ENCODE data around the gene ABR.
A peak's percentile ranks its signal among the peaks of the same experiment; 100 is the strongest.

The ABR gene

GRCh38 chr17:1011760-1012735 lies 167.7 kb downstream of the ABR start:
- DNase-seq, result no peak

GRCh38 chr17:1011138-1011537 lies 168.6 kb downstream of the ABR start:
- no peak for DNase-seq

GRCh38 chr17:1010586-1010985 lies 169.2 kb downstream of the ABR start:
- DNase-seq, result no peak

- DNase-seq, result no peak
Measured at GRCh38 chr17:1010086-1010450, 169.7 kb downstream of the ABR start.

- no peak for DNase-seq
Measured at GRCh38 chr17:1009229-1010085, 170.3 kb downstream of the ABR start.

DNA sequence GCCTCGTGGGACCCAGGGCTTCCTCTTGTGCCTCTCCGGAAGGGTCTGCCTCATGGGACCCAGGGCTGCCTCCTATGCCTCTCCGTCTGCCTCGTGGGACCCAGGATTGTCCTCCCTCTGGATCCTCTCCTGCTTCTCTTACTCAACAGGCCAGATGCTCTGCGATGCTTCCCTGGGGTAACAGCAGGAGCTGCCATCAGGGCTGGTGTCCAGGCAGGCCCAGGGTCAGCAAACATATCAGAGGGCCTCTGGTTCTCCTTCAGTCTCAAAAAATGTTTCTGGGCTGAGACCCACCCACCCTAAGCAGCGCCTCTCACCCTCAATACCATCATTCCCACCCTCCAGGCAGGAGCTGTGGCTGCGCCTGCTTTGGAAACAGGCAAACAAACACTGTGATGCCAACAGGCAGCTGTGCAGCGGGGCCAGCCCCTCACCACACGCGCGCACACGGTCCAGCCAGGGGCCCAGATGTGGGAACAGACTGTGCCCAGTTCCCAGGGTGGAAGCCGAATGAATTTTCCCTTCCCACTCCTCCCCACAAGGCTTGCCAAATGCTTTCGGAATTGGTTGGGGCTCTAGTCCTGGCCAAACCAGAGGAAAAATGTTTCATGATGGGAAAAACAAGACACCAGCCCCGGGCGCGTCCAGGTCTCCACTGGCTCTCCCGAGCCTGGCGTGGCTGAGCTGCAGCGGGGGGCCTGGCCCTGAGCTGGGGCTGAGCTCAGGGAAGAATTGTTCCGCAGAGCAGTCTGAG lies 171.6 kb downstream of the ABR start:
- peak in 16 of 56 donors; percentile 10 to 52 (median 32) for DNase-seq

- DNase-seq, result no peak
Measured at GRCh38 chr17:1007310-1008007, 172.3 kb downstream of the ABR start.

DNA sequence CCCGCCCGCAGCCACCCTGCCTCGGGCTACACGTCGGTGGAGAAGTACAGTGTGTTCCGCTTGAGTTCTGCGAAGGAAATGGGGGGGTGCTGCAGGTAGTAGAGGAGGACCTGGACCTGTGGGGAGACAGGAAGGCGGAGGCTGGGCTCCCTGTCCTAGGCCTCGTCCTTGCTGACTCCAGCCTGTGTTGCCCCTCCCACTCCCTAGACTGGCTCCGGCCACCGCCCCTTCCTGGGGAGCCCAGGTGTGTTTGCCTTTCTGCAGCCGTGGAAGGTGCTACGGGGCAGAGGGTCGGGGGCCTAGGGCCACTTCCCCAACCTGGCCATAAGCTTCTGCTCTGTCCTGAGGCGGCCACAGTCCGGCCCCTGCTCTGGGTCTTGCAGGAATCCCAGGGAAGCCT lies 173.7 kb downstream of the ABR start:
- no peak for DNase-seq

GRCh38 chr17:1005361-1005946 lies 174.3 kb downstream of the ABR start:
- peak in 51 of 56 donors; percentile 29 to 89 (median 74) for DNase-seq

DNA sequence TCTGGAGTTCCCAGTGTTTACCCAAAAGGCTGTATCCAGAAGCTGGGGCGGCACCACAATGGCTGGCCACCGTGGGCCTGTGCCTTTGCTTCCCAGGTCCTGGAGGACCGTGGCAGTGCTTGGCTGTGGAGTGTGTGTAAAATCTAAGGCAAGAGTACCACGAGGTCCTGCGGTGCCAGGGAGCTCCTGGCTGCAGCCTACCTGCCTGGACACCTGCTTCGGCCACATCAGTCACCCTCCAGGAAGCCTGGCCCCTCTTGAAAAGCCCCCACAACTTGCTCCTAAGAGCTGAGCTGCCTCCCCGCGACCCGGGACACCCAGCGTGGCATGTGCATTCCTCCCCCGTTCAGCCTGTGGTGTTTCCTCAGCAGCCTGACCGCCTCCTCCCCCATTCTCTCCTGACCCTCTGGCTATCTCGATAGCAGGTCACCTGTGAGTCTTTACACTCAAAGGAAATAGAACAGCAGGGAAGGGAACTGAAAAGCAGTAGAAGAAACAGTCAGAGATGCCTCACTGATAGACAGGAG lies 174.9 kb downstream of the ABR start:
- no peak for DNase-seq

- DNase-seq, result peak in 9 of 56 donors; percentile 8 to 51 (median 24)
Measured at GRCh38 chr17:1003972-1004768, 175.6 kb downstream of the ABR start.

DNA sequence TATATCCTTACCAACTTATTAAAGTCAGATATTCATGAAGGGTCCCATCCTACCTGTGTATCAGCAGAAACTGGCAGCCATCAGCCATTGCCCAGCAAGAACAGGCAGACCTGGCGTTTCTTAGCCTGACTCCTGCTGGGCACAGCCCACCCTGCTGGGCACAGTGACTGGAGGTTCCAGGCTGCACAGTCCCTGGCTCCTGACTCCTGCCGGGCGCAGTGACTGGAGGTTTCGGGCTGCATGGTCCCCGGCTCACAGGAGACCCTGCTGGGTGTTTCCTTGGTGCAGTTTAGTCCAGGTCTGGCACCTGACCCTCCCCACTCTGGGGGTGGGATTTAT lies 176.2 kb downstream of the ABR start:
- DNase-seq, result no peak

GRCh38 chr17:1002771-1003555 lies 176.8 kb downstream of the ABR start:
- peak in 34 of 56 donors; percentile 13 to 87 (median 52) for DNase-seq

- no peak for DNase-seq
Measured at GRCh38 chr17:1002412-1002753, 177.4 kb downstream of the ABR start.

DNA sequence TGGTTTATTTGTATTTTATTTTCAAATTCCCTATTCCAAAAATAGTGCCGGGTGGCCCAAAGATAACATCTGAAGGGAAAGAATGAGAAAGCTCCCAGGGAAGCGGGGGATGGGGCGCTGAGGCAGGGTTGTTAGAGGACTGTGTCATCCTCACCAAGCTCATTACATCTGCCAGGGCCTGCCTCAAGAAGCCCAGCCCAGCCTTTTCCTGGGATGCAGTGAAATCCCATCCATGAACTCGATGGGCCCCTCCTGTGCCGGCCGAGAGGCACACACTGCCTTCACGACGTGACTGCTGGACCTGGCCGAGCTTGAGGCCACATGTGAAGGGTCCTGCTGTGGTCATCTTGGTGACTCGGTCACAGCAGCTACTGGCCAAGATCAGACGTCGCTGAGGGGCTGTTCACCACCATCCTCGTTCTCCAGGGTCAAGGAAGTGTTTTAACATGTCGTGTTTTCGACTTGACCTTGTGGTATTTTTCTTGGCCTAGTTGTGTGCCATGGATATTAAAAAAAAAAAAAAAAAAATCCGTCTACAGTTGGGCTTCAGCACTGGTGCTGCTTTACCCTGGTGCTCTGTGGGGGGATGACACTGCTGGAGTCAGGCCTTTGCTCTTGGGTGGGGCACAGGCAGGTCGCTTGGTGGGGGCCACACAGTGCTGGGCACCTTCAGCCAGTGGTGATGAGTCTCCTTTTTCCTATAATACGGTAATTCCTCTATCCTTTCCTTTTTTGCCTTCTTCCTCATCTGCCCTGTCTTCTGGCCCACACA lies 178.0 kb downstream of the ABR start:
- DNase-seq, result no peak

DNA sequence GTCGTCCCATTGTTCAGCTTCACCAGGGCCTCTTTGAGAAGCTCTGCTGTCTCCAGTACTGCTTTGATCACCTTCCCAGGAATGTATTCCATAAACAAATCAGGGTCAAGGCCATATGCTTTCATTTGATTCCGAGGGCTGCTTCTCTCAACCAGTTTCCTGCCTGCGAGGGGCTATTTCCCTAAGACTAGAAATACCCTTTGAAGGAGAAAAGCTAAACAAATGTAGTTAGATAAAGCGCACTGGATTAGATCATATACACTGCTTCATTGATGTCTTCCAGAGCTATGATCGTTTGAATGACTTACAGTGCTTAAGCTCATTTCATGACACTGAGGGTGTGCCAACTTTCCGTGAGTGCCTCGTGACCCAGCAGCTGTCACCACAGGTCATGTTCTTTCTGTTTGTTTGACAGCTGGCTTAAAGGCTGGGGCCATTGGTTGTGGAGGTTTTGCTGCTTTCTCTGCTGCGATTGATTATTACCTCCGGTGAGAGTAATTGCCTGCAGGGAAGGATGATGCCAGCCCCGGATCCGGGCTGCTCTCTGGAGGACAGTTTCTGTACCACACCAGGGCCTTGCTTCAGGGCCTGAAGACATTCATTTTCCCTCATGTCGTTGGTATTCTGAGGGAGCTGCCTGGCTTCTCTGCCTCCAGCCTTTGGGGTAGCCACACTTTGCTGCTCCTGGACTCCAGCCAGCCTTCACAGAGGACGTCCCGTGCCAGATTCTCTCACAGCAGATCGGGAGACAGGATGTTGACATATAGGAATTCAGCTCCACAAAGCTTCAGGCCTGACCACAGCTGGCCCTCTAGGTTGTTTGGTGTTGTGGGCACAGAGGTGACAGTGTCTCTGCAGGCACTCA lies 179.0 kb downstream of the ABR start:
- DNase-seq, result peak in 5 of 56 donors; percentile 18 to 32 (median 21)

- DNase-seq, result no peak
Measured at GRCh38 chr17:998111-998510, 181.7 kb downstream of the ABR start.
